Bronchial epithelial cell (primary cell): Measurements from ENCODE around the gene CAPRIN2. TPM values are rescaled to one million over a fixed set of nuclear protein-coding genes. Genes with fewer than 3 reads are reported as not detected.

ENCODE experiments used
- DNase-seq: peaks from one replicate; pipeline ENCODE4 v3.0.0-alpha.2; 2010; ENCODE audit warnings: low read depth
- FAIRE-seq: peaks from 2 replicates; lab custom pipeline; 2011; peaks lifted over from hg19 to GRCh38; lab: Jason Lieb, UNC
- H3K27me3 ChIP-seq: 2 replicates; pipeline ENCODE4 v1.5.1; 2011; ENCODE audit warnings: low read length; ENCODE audit not compliant: control insufficient read depth, insufficient read depth
- H3K36me3 ChIP-seq: 2 replicates; pipeline ENCODE4 v1.5.1; 2011; ENCODE audit warnings: low read length; ENCODE audit not compliant: control insufficient read depth, insufficient read depth
- H3K4me3 ChIP-seq: 2 replicates; pipeline ENCODE4 v1.5.1; 2011; ENCODE audit warnings: mild to moderate bottlenecking, low read depth, low read length, control low read depth
- total RNA-seq: library from RNA; depleted of rRNA; stranded (reverse); fragments of >200 nt; gene quantifications from 2 replicates; pipeline ENCODE4 v1.2.1, GENCODE V29; 2014
- TF ChIP-seq, protein P1 (sequence below): IDR thresholded peaks from 2 replicates; pipeline ENCODE4 v1.5.1; 2011; ENCODE audit warnings: mild to moderate bottlenecking, moderate library complexity, low read length, control low read depth, inconsistent platforms; ENCODE audit not compliant: insufficient read depth, severe bottlenecking

The CAPRIN2 gene, protein sequence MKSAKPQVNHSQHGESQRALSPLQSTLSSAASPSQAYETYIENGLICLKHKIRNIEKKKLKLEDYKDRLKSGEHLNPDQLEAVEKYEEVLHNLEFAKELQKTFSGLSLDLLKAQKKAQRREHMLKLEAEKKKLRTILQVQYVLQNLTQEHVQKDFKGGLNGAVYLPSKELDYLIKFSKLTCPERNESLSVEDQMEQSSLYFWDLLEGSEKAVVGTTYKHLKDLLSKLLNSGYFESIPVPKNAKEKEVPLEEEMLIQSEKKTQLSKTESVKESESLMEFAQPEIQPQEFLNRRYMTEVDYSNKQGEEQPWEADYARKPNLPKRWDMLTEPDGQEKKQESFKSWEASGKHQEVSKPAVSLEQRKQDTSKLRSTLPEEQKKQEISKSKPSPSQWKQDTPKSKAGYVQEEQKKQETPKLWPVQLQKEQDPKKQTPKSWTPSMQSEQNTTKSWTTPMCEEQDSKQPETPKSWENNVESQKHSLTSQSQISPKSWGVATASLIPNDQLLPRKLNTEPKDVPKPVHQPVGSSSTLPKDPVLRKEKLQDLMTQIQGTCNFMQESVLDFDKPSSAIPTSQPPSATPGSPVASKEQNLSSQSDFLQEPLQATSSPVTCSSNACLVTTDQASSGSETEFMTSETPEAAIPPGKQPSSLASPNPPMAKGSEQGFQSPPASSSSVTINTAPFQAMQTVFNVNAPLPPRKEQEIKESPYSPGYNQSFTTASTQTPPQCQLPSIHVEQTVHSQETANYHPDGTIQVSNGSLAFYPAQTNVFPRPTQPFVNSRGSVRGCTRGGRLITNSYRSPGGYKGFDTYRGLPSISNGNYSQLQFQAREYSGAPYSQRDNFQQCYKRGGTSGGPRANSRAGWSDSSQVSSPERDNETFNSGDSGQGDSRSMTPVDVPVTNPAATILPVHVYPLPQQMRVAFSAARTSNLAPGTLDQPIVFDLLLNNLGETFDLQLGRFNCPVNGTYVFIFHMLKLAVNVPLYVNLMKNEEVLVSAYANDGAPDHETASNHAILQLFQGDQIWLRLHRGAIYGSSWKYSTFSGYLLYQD
- 26.2 and 31.9 TPM in 2 replicates for total RNA-seq

DNA sequence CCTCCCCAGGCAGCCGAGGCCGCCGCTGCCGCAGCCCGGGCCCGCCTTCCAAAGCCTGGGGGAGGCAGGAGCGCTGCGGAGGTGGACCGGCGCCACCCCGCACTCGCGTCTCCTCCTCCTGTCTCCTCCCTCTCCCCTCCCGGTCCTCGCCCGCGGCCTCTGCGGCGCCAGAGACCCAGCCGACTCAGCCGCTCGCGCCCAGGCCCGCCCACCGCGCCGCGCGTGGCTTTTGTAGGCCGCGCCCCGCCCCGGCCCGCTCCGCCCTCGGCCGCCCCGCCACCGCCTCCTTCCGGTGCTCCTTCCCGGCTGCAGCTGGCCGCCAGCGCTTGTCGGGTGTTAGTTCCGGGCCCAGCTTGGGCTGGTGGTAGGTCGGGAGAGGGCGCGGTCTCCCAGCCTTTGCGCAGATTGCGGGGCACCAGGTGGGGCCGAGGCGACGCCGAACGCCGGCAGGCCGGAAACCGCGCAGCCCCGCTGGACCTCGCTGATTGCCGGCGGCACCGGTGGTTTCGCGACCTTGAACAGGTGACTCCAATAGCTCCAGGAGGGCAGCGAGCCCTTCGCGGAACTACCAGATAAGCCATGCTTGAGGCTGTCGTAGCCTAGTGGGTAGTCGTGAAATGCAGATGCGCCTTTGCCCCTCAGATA lies at the start of gene CAPRIN2:
Gene CAPRIN2, minus strand, starts transcription at position 202 of the 645 bp plus-strand sequence. CDS start 1,431 bp downstream, outside the sequence.
- FAIRE-seq, result no peak
- Histone ChIP-seq H3K4me3 (peak within 1 kb of the TSS; percentile 81), H3K27me3 (no peaks in the 10 kb centered on the region), H3K36me3 (no peaks in the 10 kb centered on the region)
- TF ChIP-seq, protein P1, sequence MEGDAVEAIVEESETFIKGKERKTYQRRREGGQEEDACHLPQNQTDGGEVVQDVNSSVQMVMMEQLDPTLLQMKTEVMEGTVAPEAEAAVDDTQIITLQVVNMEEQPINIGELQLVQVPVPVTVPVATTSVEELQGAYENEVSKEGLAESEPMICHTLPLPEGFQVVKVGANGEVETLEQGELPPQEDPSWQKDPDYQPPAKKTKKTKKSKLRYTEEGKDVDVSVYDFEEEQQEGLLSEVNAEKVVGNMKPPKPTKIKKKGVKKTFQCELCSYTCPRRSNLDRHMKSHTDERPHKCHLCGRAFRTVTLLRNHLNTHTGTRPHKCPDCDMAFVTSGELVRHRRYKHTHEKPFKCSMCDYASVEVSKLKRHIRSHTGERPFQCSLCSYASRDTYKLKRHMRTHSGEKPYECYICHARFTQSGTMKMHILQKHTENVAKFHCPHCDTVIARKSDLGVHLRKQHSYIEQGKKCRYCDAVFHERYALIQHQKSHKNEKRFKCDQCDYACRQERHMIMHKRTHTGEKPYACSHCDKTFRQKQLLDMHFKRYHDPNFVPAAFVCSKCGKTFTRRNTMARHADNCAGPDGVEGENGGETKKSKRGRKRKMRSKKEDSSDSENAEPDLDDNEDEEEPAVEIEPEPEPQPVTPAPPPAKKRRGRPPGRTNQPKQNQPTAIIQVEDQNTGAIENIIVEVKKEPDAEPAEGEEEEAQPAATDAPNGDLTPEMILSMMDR, result peak; percentile 34
- DNase-seq, result peak; percentile 83

DNA sequence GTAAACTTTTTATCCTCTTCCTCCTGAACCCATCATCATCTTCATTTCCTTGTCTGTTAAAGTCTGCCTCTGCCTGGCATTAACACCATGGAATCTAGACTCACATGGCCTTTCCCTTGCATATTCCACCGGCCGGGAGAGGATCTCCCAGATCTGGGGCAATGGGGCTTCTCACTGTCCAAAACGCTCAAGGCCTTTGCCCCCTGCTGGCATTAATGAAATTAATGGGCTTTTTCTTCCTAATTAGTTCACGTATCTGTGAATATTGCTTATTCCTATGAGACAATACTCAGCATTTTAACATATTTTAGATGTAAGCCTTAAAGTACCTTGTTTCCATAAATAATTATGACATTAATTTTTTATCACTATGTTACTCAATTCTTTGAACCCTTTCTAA lies 42.9 kb upstream of the CAPRIN2 start:
- Histone ChIP-seq H3K4me3 (no peak overlapping the region), H3K27me3 (no peaks in the 10 kb centered on the region), H3K36me3 (no peaks in the 10 kb centered on the region)
- no peak for DNase-seq
- FAIRE-seq, result no peak
- TF ChIP-seq, protein P1, result no peak

DNA sequence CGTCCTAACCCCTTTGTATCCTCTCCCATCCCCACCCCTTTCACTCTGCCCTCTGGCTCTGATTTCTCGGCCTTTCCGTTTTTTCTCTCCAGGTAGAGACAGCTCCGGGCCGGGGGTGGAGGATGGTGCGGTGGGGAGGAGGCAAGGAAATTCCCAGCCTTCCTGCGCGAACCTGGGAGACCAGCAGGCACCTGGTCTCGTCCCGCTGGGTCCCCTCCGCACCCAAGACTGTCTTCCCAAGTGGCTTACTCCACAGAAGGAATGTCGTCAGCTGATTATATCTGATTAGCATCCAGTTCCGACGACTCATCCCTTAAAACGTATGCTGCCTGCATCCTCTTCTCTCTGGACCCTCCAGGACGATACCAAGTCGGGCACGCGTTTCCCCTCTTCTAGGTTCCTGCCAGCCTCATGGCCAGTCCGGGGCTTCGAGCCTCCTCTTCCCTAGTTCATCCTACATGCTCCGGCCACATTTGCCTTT lies 42.2 kb upstream of the CAPRIN2 start:
- no peak for FAIRE-seq
- TF ChIP-seq, protein P1, result no peak

DNA sequence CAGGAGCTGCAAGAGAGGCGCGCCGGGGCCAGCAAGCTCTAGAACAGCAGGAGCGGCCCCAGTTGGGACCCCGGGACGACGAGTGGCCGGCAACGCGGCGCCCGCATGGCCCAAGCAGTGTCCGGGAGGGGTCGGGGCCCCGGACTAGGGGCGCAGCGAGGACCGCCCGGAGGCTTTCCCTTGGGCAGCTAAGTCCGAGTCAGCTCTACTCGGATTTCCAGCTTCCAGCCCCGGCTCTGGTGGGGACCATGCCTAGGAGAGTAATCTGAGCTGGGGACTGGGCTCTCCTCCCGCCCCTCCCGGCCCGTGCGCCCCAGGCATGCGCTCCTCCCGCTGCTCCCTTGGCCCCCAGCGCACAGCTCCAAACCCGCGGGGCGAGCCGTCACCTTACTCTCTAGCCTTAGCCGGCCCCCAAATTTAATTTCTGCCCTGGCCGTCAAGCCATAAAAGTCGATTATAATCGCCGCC lies 41.6 kb upstream of the CAPRIN2 start:
- H3K36me3 ChIP-seq, result no peaks in the 10 kb centered on the region
- no peaks in the 10 kb centered on the region for H3K27me3 ChIP-seq
- FAIRE-seq, result no peak
- no peak for DNase-seq
- H3K4me3 ChIP-seq, result peak overlapping the region; percentile 76
- TF ChIP-seq, protein P1, result peak; percentile 0

More for the DNA sequence above, 42.2 kb upstream of the CAPRIN2 start:
- H3K4me3 ChIP-seq, result peak overlapping the region; percentile 76
- no peaks in the 10 kb centered on the region for H3K27me3 ChIP-seq
- H3K36me3 ChIP-seq, result no peaks in the 10 kb centered on the region
- peak; percentile 42 for DNase-seq

DNA sequence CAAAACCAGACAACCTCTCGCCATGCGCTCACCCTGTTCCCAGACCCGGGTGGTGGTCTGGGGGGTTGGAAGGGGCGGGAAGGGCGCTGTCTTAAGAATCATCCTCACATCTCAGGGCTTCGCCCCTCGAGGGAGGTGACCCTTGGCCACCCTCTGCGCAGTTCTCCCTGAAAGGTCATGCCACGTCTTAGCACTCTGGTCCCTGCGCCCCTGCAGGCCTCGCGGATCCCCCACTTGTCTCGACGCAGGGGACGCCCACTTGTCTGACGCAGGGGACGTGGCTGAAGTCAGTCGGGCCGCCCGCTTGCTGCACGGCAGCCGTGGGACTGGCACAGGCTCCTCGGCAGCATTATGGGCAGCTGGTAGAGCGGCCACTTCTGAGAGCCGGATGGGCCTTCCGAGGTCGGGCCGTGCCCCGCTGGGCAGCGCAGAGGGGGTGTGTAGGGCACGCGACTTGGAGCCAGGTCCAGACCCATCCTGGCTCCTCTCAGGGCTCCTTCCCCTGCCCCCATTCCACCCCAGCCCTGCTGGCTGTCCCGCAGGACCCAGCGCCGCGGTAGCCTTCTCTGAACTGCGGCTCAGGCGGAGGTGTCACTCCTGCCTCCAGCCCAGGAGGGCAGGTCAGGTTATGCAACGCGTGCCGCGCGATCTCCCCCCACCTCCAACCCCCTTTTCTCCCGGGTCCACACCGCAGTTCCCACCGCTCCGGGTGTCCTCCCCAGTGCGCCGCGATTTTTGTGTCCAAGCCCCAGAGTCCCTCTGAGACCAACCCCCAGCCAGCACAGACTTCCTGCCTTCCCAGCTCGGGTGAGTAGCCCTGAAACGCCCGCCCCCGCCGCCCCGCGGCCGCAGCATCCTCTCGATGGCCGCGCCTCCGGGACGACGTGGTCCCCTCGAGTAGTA lies 40.9 kb upstream of the CAPRIN2 start:
- TF ChIP-seq, protein P1, result no peak
- FAIRE-seq (no peak), DNase-seq (peak; percentile 68)
- H3K27me3 ChIP-seq, result no peaks in the 10 kb centered on the region
- no peaks in the 10 kb centered on the region for H3K36me3 ChIP-seq
- peak overlapping the region; percentile 76 for H3K4me3 ChIP-seq
